ENCODE data around the gene ADRA2C.

- TF ChIP-seq CTCF (IDR thresholded peaks at IDR 0.05) (no peak), POLR2A (IDR thresholded peaks at IDR 0.05) (no peak)
Measured at GRCh38 chr4:3775576-3775975, 9.4 kb downstream of the ADRA2C start.
